Measurements from ENCODE around the gene BNIP1.

GRCh38 chr5:173153842-173154241 is 9.5 kb downstream of the BNIP1 start:
- TF ChIP-seq CTCF (IDR thresholded peaks at IDR 0.05; ENCODE audit: insufficient read depth, low read depth, low read length) (no peak), EZH2 (IDR thresholded peaks at IDR 0.05; ENCODE audit: insufficient read depth, low read length) (no peak)
